Measurements from ENCODE around the gene CDH18. TPM values are rescaled to one million over a fixed set of nuclear protein-coding genes. Genes with fewer than 3 reads are reported as not detected.

Gene CDH18
- total RNA-seq, 2 donors from 2014 or later, result not detected

- no peak for ATAC-seq
- intact Hi-C loops (cut with DNase I), result no loop called here
- no peak for DNase-seq
Measured at GRCh38 chr5:19534751-19535150, 453.2 kb downstream of the CDH18 start.

GRCh38 chr5:19532936-19533335 is 455.1 kb downstream of the CDH18 start:
- intact Hi-C loops (cut with DNase I), result no loop called here
- no peak for DNase-seq
- no peak for ATAC-seq

GRCh38 chr5:19531374-19531952 is 456.5 kb downstream of the CDH18 start:
- DNase-seq (no peak), ATAC-seq (no peak)
- intact Hi-C loops (cut with DNase I), result no loop called here

- intact Hi-C loops (cut with DNase I), result no loop called here
- DNase-seq (no peak), ATAC-seq (no peak)
Measured at GRCh38 chr5:19519448-19519847, 468.6 kb downstream of the CDH18 start.

GRCh38 chr5:19498852-19499251 is 489.1 kb downstream of the CDH18 start:
- DNase-seq (no peak), ATAC-seq (no peak)
- intact Hi-C loops (cut with DNase I), result no loop called here

GRCh38 chr5:19497229-19497815 is 490.7 kb downstream of the CDH18 start:
- ATAC-seq (no peak), DNase-seq (no peak)
- intact Hi-C loops (cut with DNase I), result no loop called here

GRCh38 chr5:19496056-19496455 is 491.9 kb downstream of the CDH18 start:
- intact Hi-C loops (cut with DNase I), result no loop called here
- no peak for DNase-seq
- ATAC-seq, result no peak

GRCh38 chr5:19492861-19493260 is 495.1 kb downstream of the CDH18 start:
- DNase-seq (no peak), ATAC-seq (no peak)
- intact Hi-C loops (cut with DNase I), result no loop called here

- no peak for DNase-seq
- no peak for ATAC-seq
- intact Hi-C loops (cut with DNase I), result no loop called here
Measured at GRCh38 chr5:19488786-19489185, 499.2 kb downstream of the CDH18 start.

- no peak for ATAC-seq
- intact Hi-C loops (cut with DNase I), result no loop called here
- DNase-seq, result no peak
Measured at GRCh38 chr5:19487480-19487879, 500.5 kb downstream of the CDH18 start.

- intact Hi-C loops (cut with DNase I), result no loop called here
- ATAC-seq (no peak), DNase-seq (no peak)
Measured at GRCh38 chr5:19479562-19479961, 508.4 kb downstream of the CDH18 start.

GRCh38 chr5:19462019-19462418 is 526.0 kb downstream of the CDH18 start:
- DNase-seq (no peak), ATAC-seq (no peak)
- intact Hi-C loops (cut with DNase I), result no loop called here

- intact Hi-C loops (cut with DNase I), result no loop called here
- no peak for ATAC-seq
- DNase-seq, result no peak
Measured at GRCh38 chr5:19424506-19424905, 563.5 kb downstream of the CDH18 start.

Data from left cardiac atrium (tissue), 4 donors.